Kidney (tissue), 14 donors: Measurements from ENCODE around the gene DOCK6. TPM values are rescaled to one million over a fixed set of nuclear protein-coding genes. Genes with fewer than 3 reads are reported as not detected.

ENCODE experiments used
- DNase-seq, 5 donors: peaks; one replicate each; pipeline ENCODE4 v3.0.0-alpha.2; 2013 to 2020
- FAIRE-seq: peaks from 2 replicates; lab custom pipeline; 2012; peaks lifted over from hg19 to GRCh38; lab: Jason Lieb, UNC
- H3K27ac ChIP-seq, 2 donors: one replicate each; pipeline ENCODE4 v1.7.0; 2013; ENCODE audit warnings: low read depth in 2 of 2, low read length in 2 of 2, inconsistent platforms in 1 of 2
- H3K27me3 ChIP-seq: one replicate; pipeline ENCODE4 v1.7.1; 2013; ENCODE audit warnings: low read length, inconsistent platforms; ENCODE audit not compliant: control insufficient read depth, insufficient read depth
- H3K36me3 ChIP-seq, 3 donors: one replicate each; pipeline versions ENCODE4 v1.7.0 to v1.7.1; 2013; ENCODE audit warnings: low read length in 3 of 3, control low read depth in 1 of 3, inconsistent platforms in 1 of 3; ENCODE audit not compliant: insufficient read depth in 3 of 3, control insufficient read depth in 2 of 3
- H3K4me1 ChIP-seq, 3 donors: one replicate each; pipeline versions ENCODE4 v1.7.0 to v1.7.1; 2013; ENCODE audit warnings: low read length in 3 of 3, inconsistent platforms in 1 of 3, low read depth in 1 of 3; ENCODE audit not compliant: control insufficient read depth in 2 of 3, insufficient read depth in 2 of 3
- H3K4me3 ChIP-seq, 3 donors: one replicate each; pipeline versions ENCODE4 v1.7.0 to v1.8.1; 2013; ENCODE audit warnings: low read length in 3 of 3, control low read depth in 1 of 3, inconsistent platforms in 1 of 3
- H3K9ac ChIP-seq, 3 donors: one replicate each; pipeline versions ENCODE4 v1.7.0 to v1.7.1; 2013; ENCODE audit warnings: low read length in 3 of 3, control low read depth in 1 of 3, inconsistent platforms in 1 of 3
- H3K9me3 ChIP-seq, 3 donors: one replicate each; pipeline versions ENCODE4 v1.7.0 to v1.7.1; 2013; ENCODE audit warnings: low read length in 3 of 3, control low read depth in 1 of 3, inconsistent platforms in 1 of 3; ENCODE audit not compliant: control insufficient read depth in 2 of 3, insufficient read depth in 1 of 3
- intact Hi-C: fragments of 100-400 bp; cut with DNase I; formaldehyde crosslinking; loops from one replicate; pipeline ENCODE4 v1.11.1; 2022
- polyA plus RNA-seq: library from polyadenylated mRNA; stranded (reverse); fragments of 350-450 nt; fragmentation: Illumina TruSeq; extraction: RNeasy Lipid Tissue Mini Kit (QIAGEN cat#74804); gene quantifications from one replicate; pipeline ENCODE4 v1.2.3, GENCODE V29; 2014; ENCODE audit warnings: low read depth, low replicate concordance; ENCODE audit not compliant: insufficient read depth
- total RNA-seq: library from RNA; stranded (reverse); fragmentation: NEBNext Ultra II Directional; extraction: Animal tissue kit (Norgen Biotek cat#: 25700); gene quantifications from one replicate; pipeline ENCODE4 v1.2.1, GENCODE V29; 2021
- TF ChIP-seq, protein P1 (sequence below): IDR thresholded peaks from 3 replicates; pipeline ENCODE4 v1.5.1; 2012; ENCODE audit warnings: mild to moderate bottlenecking, moderate library complexity, borderline replicate concordance; ENCODE audit not compliant: insufficient read depth; ENCODE audit errors: extremely low read depth
- donor health status: control.
- donor health status: control.
- donor health status: control.
- donor health status: control.
- donor health status: control.
- donor health status: DM: yes; HTN: yes; CAD: no.
- donor health status: Normal renal cell carcinoma (clear cell type).

Gene DOCK6
- total and polyA plus RNA-seq, 2 donors from 2014 or later, result 45.8 to 112 TPM

DNA sequence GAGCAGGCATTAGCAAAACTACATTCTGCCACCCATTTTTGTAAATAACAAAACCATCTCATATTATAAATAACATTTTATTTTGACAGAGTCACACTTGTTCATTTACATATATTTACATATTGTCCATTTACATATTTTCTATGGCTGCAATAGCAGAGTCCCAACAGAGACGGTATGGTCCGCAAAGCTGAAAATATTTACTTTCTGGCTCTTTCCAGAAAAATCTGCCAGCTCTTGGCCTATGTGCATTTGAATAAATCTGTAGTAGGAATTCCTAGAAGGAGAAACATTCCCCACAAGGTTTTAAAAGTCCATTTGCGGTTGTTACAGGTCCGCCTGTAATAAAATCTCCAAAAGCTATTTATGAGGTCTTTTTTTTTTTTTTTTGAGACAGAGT is 27.9 kb upstream of the DOCK6 start:
- FAIRE-seq (no peak), DNase-seq (no peak)
- TF ChIP-seq, protein P1, sequence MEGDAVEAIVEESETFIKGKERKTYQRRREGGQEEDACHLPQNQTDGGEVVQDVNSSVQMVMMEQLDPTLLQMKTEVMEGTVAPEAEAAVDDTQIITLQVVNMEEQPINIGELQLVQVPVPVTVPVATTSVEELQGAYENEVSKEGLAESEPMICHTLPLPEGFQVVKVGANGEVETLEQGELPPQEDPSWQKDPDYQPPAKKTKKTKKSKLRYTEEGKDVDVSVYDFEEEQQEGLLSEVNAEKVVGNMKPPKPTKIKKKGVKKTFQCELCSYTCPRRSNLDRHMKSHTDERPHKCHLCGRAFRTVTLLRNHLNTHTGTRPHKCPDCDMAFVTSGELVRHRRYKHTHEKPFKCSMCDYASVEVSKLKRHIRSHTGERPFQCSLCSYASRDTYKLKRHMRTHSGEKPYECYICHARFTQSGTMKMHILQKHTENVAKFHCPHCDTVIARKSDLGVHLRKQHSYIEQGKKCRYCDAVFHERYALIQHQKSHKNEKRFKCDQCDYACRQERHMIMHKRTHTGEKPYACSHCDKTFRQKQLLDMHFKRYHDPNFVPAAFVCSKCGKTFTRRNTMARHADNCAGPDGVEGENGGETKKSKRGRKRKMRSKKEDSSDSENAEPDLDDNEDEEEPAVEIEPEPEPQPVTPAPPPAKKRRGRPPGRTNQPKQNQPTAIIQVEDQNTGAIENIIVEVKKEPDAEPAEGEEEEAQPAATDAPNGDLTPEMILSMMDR, result no peak
- no peaks in the 10 kb centered on the region for H3K9me3 ChIP-seq
- H3K27ac ChIP-seq, result no peak overlapping the region
- H3K9ac ChIP-seq, result no peak overlapping the region
- intact Hi-C loops, result no loop called here
- H3K36me3 ChIP-seq, result no peaks in the 10 kb centered on the region
- peaks cover 0 to 3% (median 0%) of the 10 kb centered on the region in 3 donors for H3K4me1 ChIP-seq
- H3K4me3 ChIP-seq, result no peak overlapping the region
- H3K27me3 ChIP-seq, result no peaks in the 10 kb centered on the region

DNA sequence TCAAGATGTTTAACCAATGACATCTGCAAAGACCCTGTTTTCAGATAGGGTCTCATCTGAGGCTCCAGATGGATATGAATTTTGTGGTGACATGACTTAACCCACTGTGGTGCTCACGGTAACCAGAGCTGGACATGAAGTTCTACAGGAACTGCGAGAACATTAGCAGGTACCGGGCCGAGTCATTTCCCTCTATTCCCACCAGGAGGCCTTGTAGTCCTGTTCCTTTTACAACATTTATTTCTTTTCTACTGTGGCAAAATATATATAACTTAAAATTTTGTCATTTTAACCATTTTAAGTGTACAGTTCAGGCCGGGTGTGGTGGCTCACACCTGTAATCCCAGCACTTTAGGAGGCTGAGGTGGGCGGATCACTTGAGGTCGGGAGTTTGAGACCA is 26.0 kb upstream of the DOCK6 start:
- Histone ChIP-seq H3K27me3 (no peaks in the 10 kb centered on the region), H3K4me1 (no peaks in the 10 kb centered on the region), H3K9ac (no peak overlapping the region), H3K36me3 (no peaks in the 10 kb centered on the region), H3K27ac (no peak overlapping the region), H3K4me3 (no peak overlapping the region), H3K9me3 (no peaks in the 10 kb centered on the region)
- intact Hi-C loops, result no loop called here
- DNase-seq (no peak), FAIRE-seq (no peak)
- TF ChIP-seq, protein P1, result peak; percentile 27

DNA sequence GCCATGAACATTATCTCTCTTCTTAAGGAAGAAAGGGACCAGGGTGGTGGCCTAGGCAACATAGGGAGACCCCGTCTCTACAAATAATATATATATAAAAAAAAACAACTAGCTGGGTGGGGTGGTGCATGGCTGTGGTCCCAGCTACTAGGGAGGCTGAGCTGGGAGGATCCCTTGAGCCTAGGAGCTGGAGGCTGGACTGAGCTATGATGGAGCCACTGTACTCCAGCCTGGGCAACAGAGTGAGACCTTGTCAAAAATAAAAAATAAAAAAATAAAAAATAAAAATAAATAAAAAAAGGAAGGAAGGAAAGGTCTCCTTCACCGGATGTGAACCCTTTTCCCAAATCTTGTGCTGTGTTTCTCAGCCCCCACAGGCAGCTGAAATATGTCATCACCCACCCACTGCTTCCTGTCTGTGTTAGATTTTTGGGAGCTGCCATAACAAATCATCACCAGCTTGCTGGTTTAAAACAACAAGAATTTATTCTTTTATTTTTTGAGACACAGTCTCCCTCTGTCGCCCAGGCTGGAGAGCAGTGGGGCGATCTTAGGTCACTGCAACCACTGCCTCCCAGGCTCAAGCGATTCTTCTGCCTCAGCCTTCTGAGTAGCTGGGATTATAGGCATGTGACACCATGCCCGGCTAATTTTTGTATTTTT is 24.1 kb upstream of the DOCK6 start:
- H3K36me3 ChIP-seq, result no peaks in the 10 kb centered on the region
- intact Hi-C loops, result no loop called here
- DNase-seq (peak in 2 of 5 donors; percentile 19 to 82), FAIRE-seq (no peak)
- TF ChIP-seq, protein P1, result peak; percentile 30
- H3K27me3 ChIP-seq, result no peaks in the 10 kb centered on the region
- no peak overlapping the region for H3K9ac ChIP-seq
- H3K4me1 ChIP-seq, result no peaks in the 10 kb centered on the region
- H3K9me3 ChIP-seq, result no peaks in the 10 kb centered on the region
- peak overlapping the region in 1 of 2 donors; percentile 60 for H3K27ac ChIP-seq
- H3K4me3 ChIP-seq, result no peak overlapping the region
